H1 (cell line): ENCODE data around the gene DKK1.

ENCODE experiments used
- JUN ChIP-seq: IDR thresholded peaks from 2 replicates; pipeline ENCODE4 v1.6.1; 2011; ENCODE audit warnings: low read depth, mild to moderate bottlenecking, improper control_type of control experiment, low read length
- POLR2A ChIP-seq, 2 experiments: IDR thresholded peaks; 1 replicate in 1 of 2; 2 replicates in 1 of 2; pipeline ENCODE4 v1.6.1; 2011; ENCODE audit warnings: low read depth in 2 of 2, low read length in 2 of 2, mild to moderate bottlenecking in 2 of 2; ENCODE audit errors: control extremely low read depth in 1 of 2

- TF ChIP-seq POLR2A (IDR thresholded peaks at IDR 0.05; ENCODE audit: control extremely low read depth in 1 of 2, low read depth in 2 of 2, low read length in 2 of 2) (peak in 1 of 2 experiments; percentile 54; a peak in 1 of 3 replicates), JUN (no peak)
Measured at GRCh38 chr10:52313933-52314821, at the start of gene DKK1.
